IMR-90 (cell line): ENCODE data around the gene PRCP. TPM values are rescaled to one million over a fixed set of nuclear protein-coding genes. Genes with fewer than 3 reads are reported as not detected.

Experiments
- ATAC-seq: fragments of 200-7000 bp; cut with Tn5 transposase; 2 replicates; pipeline ENCODE4 v1.9.1; 2020; ENCODE audit warnings: low read depth, mild to moderate bottlenecking, moderate library complexity
- BruUV-seq: library from RNA; stranded (reverse); fragments of 400-500 nt; replicated peaks from 2 replicates; lab custom pipeline; 2021; lab: Mats Ljungman, UMichigan
- CTCF ChIA-PET: fragments of 300-600 bp; formaldehyde crosslinking; extraction: SDS; loops from one replicate; lab custom pipeline; 2021; ENCODE audit warnings: antibody characterized with exemption; lab: Yijun Ruan, JAX
- POLR2A ChIA-PET: fragments of 300-600 bp; sonication (Branson Sonifier 250); formaldehyde crosslinking; loops from one replicate; lab custom pipeline; 2022; ENCODE audit warnings: antibody characterized with exemption; ENCODE audit not compliant: unreplicated experiment; lab: Charles Lee
- DNase-seq: peaks from one replicate; pipeline ENCODE4 v3.0.0; 2013
- H2AFZ ChIP-seq: replicated peaks from 2 replicates; pipeline ENCODE3; 2013; ENCODE audit warnings: low read length, mild to moderate bottlenecking; ENCODE audit not compliant: poor library complexity
- H2AK5ac ChIP-seq: 2 replicates; pipeline ENCODE4 v1.6.1; 2013; ENCODE audit warnings: low read depth, low read length, inconsistent platforms
- H2AK9ac ChIP-seq: replicated peaks from 2 replicates; pipeline ENCODE3; 2013; ENCODE audit warnings: mild to moderate bottlenecking, low read depth, low read length, moderate library complexity; ENCODE audit not compliant: poor library complexity
- H2BK120ac ChIP-seq: 2 replicates; pipeline ENCODE4 v1.6.1; 2013; ENCODE audit warnings: low read depth, low read length, inconsistent platforms
- H2BK15ac ChIP-seq: 3 replicates; pipeline ENCODE4 v1.6.1; 2013; ENCODE audit warnings: low read depth, low read length, inconsistent platforms
- H2BK20ac ChIP-seq: 2 replicates; pipeline ENCODE4 v1.6.1; 2013; ENCODE audit warnings: low read depth, mild to moderate bottlenecking, inconsistent platforms, low read length, moderate library complexity
- H2BK5ac ChIP-seq: 2 replicates; pipeline ENCODE4 v1.6.1; 2013; ENCODE audit warnings: mild to moderate bottlenecking, low read depth, low read length, inconsistent platforms; ENCODE audit not compliant: poor library complexity, severe bottlenecking
- H3K14ac ChIP-seq: replicated peaks from 2 replicates; pipeline ENCODE4 v1.6.1; 2013; ENCODE audit warnings: low read depth, low read length, inconsistent platforms
- H3K18ac ChIP-seq: 2 replicates; pipeline ENCODE4 v1.6.1; 2013; ENCODE audit warnings: low read depth, low read length, control low read depth
- H3K23ac ChIP-seq: 2 replicates; pipeline ENCODE4 v1.6.1; 2013; ENCODE audit warnings: low read depth, low read length, inconsistent platforms
- H3K27ac ChIP-seq: 2 replicates; pipeline ENCODE4 v1.5.1; 2013; ENCODE audit warnings: mild to moderate bottlenecking, control low read depth, low read length; ENCODE audit not compliant: insufficient read depth
- H3K27me3 ChIP-seq: 2 replicates; pipeline ENCODE4 v1.6.1; 2013; ENCODE audit warnings: low read length; ENCODE audit not compliant: control insufficient read depth, insufficient read depth
- H3K36me3 ChIP-seq: 2 replicates; pipeline ENCODE4 v1.6.1; 2013; ENCODE audit warnings: low read length, mixed read lengths; ENCODE audit not compliant: control insufficient read depth, insufficient read depth
- H3K4ac ChIP-seq: 2 replicates; pipeline ENCODE4 v1.6.1; 2013; ENCODE audit warnings: low read depth, low read length, inconsistent platforms
- H3K4me1 ChIP-seq: 2 replicates; pipeline ENCODE4 v1.6.1; 2013; ENCODE audit warnings: low read length, mixed read lengths; ENCODE audit not compliant: control insufficient read depth, insufficient read depth
- H3K4me2 ChIP-seq: 2 replicates; pipeline ENCODE4 v1.6.1; 2013; ENCODE audit warnings: low read depth, mild to moderate bottlenecking, control low read depth, low read length, moderate library complexity
- H3K4me3 ChIP-seq: 2 replicates; pipeline ENCODE4 v1.5.1; 2013; ENCODE audit warnings: low read depth, mild to moderate bottlenecking, control low read depth, low read length, moderate library complexity; ENCODE audit not compliant: insufficient read depth
- H3K56ac ChIP-seq: 2 replicates; pipeline ENCODE4 v1.6.1; 2013; ENCODE audit warnings: low read length, inconsistent platforms; ENCODE audit not compliant: insufficient read depth; ENCODE audit errors: extremely low read depth
- H3K79me1 ChIP-seq, 2 experiments: 2 replicates each; pipeline ENCODE4 v1.6.1; 2013; ENCODE audit warnings: low read length in 2 of 2, inconsistent platforms in 1 of 2, low read depth in 1 of 2
- H3K9ac ChIP-seq: 2 replicates; pipeline ENCODE4 v1.6.1; 2013; ENCODE audit warnings: low read depth, low read length, control low read depth
- H3K9me1 ChIP-seq: 2 replicates; pipeline ENCODE4 v1.6.1; 2013; ENCODE audit warnings: low read length, inconsistent platforms; ENCODE audit not compliant: insufficient read depth
- H3K9me3 ChIP-seq: 2 replicates; pipeline ENCODE4 v1.6.1; 2013; ENCODE audit warnings: low read length; ENCODE audit not compliant: control insufficient read depth, insufficient read depth
- H4K20me1 ChIP-seq: 2 replicates; pipeline ENCODE4 v1.6.1; 2013; ENCODE audit warnings: low read length, inconsistent platforms; ENCODE audit not compliant: insufficient read depth
- H4K5ac ChIP-seq: 2 replicates; pipeline ENCODE4 v1.6.1; 2013; ENCODE audit warnings: mild to moderate bottlenecking, low read depth, low read length, control low read depth
- H4K8ac ChIP-seq, 2 experiments: 2 replicates each; pipeline ENCODE4 v1.6.1; 2013; ENCODE audit warnings: low read depth in 2 of 2, low read length in 2 of 2, control low read depth in 1 of 2, inconsistent platforms in 1 of 2
- H4K91ac ChIP-seq: 2 replicates; pipeline ENCODE4 v1.6.1; 2013; ENCODE audit warnings: low read depth, low read length, inconsistent platforms; ENCODE audit not compliant: insufficient read depth
- BHLHE40 ChIP-seq: fragments of 150-350 bp; IDR thresholded peaks from 2 replicates; pipeline ENCODE4 v1.6.1; 2016; ENCODE audit warnings: mild to moderate bottlenecking, low read depth, low read length
- CEBPB ChIP-seq: IDR thresholded peaks from 2 replicates; pipeline ENCODE4 v1.6.1; 2012; ENCODE audit warnings: low read depth, low read length, improper control_type of control experiment
- CHD1 ChIP-seq: IDR thresholded peaks from 2 replicates; pipeline ENCODE4 v1.6.1; 2012; ENCODE audit warnings: low read depth, low read length, improper control_type of control experiment
- CTCF ChIP-seq: conservative IDR thresholded peaks from 2 replicates; pipeline ENCODE4 v1.5.1; 2012; ENCODE audit warnings: mild to moderate bottlenecking, low read depth, low read length, improper control_type of control experiment
- MAFK ChIP-seq: IDR thresholded peaks from 2 replicates; pipeline ENCODE4 v1.6.1; 2012; ENCODE audit warnings: low read depth, low read length, improper control_type of control experiment
- MAZ ChIP-seq: IDR thresholded peaks from 2 replicates; pipeline ENCODE4 v1.6.1; 2012; ENCODE audit warnings: low read depth, mild to moderate bottlenecking, low read length, improper control_type of control experiment, moderate library complexity, borderline replicate concordance
- NFE2L2 ChIP-seq: fragments of 150-350 bp; IDR thresholded peaks from 2 replicates; pipeline ENCODE4 v1.6.1; 2016; ENCODE audit warnings: low read depth, mild to moderate bottlenecking, low read length
- POLR2A ChIP-seq: IDR thresholded peaks from 2 replicates; pipeline ENCODE4 v1.6.1; 2012; ENCODE audit warnings: mild to moderate bottlenecking, low read depth, low read length
- RCOR1 ChIP-seq: IDR thresholded peaks from 2 replicates; pipeline ENCODE4 v1.6.1; 2012; ENCODE audit warnings: mild to moderate bottlenecking, low read length, improper control_type of control experiment; ENCODE audit not compliant: insufficient replicate concordance
- RFX5 ChIP-seq: IDR thresholded peaks from 2 replicates; pipeline ENCODE4 v1.8.0; 2012; ENCODE audit warnings: low read depth, mild to moderate bottlenecking, low read length, moderate library complexity
- USF2 ChIP-seq: fragments of 150-350 bp; IDR thresholded peaks from 2 replicates; pipeline ENCODE4 v1.6.1; 2017; ENCODE audit warnings: mild to moderate bottlenecking, antibody characterized with exemption, low read length, low read depth
- WGBS, 2 experiments: methylation state at CpG; one replicate each; pipeline versions ENCODE4 v1.1.5 to v1.1.7; 2013; ENCODE audit warnings: missing lambda C conversion rate in 2 of 2; ENCODE audit not compliant: insufficient read length in 1 of 2; ENCODE audit errors: extremely low coverage in 2 of 2; 5-methylcytosine and 5-hydroxymethylcytosine counted together
- dilution Hi-C: fragments of 300-500 bp; cut with HindIII; formaldehyde crosslinking; loops from one replicate; pipeline ENCODE4 v1.14.3; 2018; ENCODE audit warnings: low sequenced_read_pairs; ENCODE audit not compliant: unreplicated experiment
- in situ Hi-C: fragments of 300-500 bp; cut with MboI; formaldehyde crosslinking; loops from 3 replicates; pipeline ENCODE4 v1.14.3; 2019; ENCODE audit warnings: low sequenced_read_pairs, inconsistent platforms, mixed read lengths
- intact Hi-C: fragments of 100-400 bp; cut with micrococcal nuclease; formaldehyde crosslinking; loops from 2 replicates; pipeline ENCODE4 v1.10.0; 2022
- polyA plus RNA-seq, 3 experiments: library from polyadenylated mRNA; depleted of rRNA; stranded (reverse); fragments of >200 nt; gene quantifications; 2 replicates each; pipeline ENCODE4 v1.2.3, GENCODE V29; 2012; ENCODE audit warnings: low replicate concordance in 1 of 3
- total RNA-seq: library from RNA; depleted of rRNA; stranded (reverse); fragments of >200 nt; gene quantifications from 2 replicates; pipeline ENCODE4 v1.2.3, GENCODE V29; 2012

PRCP gene
- total and polyA plus RNA-seq, 2 of the 4 experiments (the other 2 are of a cell fraction): 31.7 to 64.9 TPM

GRCh38 chr11:82939456-82939855 lies 39.2 kb upstream of the PRCP start:
- ChIA-PET CTCF (interaction anchor here (1.2 kb wide), 1 partner anchor 9 kb away, joined by 7 read pairs; no protein-coding TSS in a partner anchor), POLR2A (no interaction called here)
- Histone ChIP-seq H2BK5ac (no peak overlapping the region), H3K4me2 (no peak overlapping the region), H3K9ac (no peak overlapping the region), H4K5ac (no peak overlapping the region), H2AFZ (no peak overlapping the region), H3K14ac (no peak overlapping the region), H2BK120ac (no peak overlapping the region), H3K4ac (no peak overlapping the region), H3K56ac (no peak overlapping the region), H3K9me1 (peaks cover 6% of the 10 kb centered on the region; the same call in 1 of the 2 replicates), H2AK9ac (no peak overlapping the region), H3K79me1 (no peaks in the 10 kb centered on the region), H2BK20ac (no peak overlapping the region), H3K23ac (no peak overlapping the region), H3K18ac (no peak overlapping the region), H2BK15ac (no peak overlapping the region), H3K9me3 (no peaks in the 10 kb centered on the region), H3K27me3 (no peaks in the 10 kb centered on the region), H2AK5ac (no peak overlapping the region), H3K4me3 (no peak overlapping the region), H3K36me3 (no peaks in the 10 kb centered on the region), H3K4me1 (no peaks in the 10 kb centered on the region), H4K8ac (no peak overlapping the region), H4K20me1 (no peaks in the 10 kb centered on the region), H3K27ac (no peak overlapping the region), H4K91ac (no peak overlapping the region)
- BruUV-seq: no TSS peak
- dilution Hi-C loops: no loop called here
- intact Hi-C loops: no loop called here
- ATAC-seq (no peak), DNase-seq (no peak)
- WGBS, 2 experiments: no CpG with 5 or more reads among the region's 2 CpGs
- in situ Hi-C loops: no loop called here
- no peak for TF ChIP-seq MAFK
- TF ChIP-seq RCOR1: no peak
- TF ChIP-seq RFX5: no peak
- TF ChIP-seq MAZ: no peak
- no peak for TF ChIP-seq CHD1
- TF ChIP-seq POLR2A: no peak
- no peak for TF ChIP-seq CTCF
- TF ChIP-seq BHLHE40: no peak
- no peak for TF ChIP-seq NFE2L2
- no peak for TF ChIP-seq USF2
- no peak for TF ChIP-seq CEBPB
